T-helper 1 cell treated with Interleukin-12 subunit alpha and Interleukin-12 subunit beta and Interleukin-4 antibody, amounts not matched to agents 30 ng/mL and 1 ng/mL, for 36 hours (primary cell): ENCODE measurements around the gene ENHO. TPM values are rescaled to one million over a fixed set of nuclear protein-coding genes. Genes with fewer than 3 reads are reported as not detected.
"Not testable (repeated sequence)": the region's sequence is repeated elsewhere in the genome, so short reads cannot be mapped to it uniquely, and the experiment has no call there.

ENCODE experiments used
- intact Hi-C: fragments of 100-400 bp; cut with micrococcal nuclease; formaldehyde crosslinking; loops from one replicate; pipeline ENCODE4 v1.15.1; 2024
- total RNA-seq: library from RNA; stranded (reverse); gene quantifications from 2 replicates; pipeline ENCODE4 v1.2.3, GENCODE V29; 2022

The ENHO gene
- total RNA-seq, 1 donor from 2014 or later: 0.20 TPM

DNA sequence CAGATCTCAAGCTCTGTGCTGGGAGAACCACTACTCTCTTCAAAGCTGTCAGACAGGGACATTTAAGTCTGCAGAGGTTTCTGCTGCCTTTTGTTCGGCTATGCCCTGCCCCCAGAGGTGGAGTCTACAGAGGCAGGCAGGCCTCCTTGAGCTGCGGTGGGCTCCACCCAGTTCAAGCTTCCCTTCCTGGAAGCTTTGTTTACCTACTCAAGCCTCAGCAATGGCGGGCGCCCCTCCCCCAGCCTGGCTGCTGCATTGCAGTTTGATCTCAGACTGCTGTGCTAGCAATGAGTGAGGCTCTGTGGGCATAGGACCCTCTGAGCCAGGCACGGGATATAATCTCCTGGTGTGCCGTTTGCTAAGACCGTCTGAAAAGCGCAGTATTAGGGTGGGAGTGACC is 9.3 kb upstream of the ENHO start:
- intact Hi-C loops: not testable (repeated sequence)

DNA sequence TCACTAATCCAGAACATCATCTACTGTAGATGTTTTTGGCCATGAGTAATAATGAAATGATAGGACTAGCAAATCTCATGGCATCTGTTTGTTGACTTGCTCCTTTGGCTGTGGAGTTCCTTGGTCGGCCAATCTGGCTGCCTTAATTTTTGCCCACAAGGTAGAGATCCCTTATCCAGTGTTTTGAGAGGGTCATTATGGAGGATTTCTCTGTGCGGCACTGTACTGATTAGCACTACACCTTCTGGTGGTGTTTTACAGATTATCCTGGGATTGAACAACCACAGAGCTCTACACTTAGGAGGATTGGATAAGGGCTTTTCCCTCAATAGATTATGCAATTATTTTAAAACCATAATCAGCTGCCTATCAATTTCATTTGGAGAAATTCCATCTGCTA is 3.2 kb upstream of the ENHO start:
- intact Hi-C loops: no loop called here

DNA sequence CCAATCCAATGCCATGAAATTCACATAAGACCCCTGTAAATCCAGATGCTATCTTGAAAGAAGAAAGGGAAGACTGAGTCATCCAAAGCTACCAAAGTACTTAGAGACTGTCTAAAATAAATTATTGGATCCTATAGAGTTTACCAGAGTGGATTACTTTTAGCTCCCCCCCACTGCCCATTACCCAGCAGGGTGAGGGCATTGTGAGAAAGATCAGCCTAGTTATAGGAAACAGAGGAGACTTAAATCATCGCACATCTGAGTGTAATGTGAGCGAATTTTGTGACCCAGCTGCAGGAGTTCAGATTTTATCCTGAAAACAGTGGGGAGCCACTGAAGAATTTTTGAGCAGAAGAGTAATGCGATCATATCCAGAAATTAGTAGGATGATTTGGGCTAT is 1.6 kb upstream of the ENHO start:
- intact Hi-C loops: no loop called here

DNA sequence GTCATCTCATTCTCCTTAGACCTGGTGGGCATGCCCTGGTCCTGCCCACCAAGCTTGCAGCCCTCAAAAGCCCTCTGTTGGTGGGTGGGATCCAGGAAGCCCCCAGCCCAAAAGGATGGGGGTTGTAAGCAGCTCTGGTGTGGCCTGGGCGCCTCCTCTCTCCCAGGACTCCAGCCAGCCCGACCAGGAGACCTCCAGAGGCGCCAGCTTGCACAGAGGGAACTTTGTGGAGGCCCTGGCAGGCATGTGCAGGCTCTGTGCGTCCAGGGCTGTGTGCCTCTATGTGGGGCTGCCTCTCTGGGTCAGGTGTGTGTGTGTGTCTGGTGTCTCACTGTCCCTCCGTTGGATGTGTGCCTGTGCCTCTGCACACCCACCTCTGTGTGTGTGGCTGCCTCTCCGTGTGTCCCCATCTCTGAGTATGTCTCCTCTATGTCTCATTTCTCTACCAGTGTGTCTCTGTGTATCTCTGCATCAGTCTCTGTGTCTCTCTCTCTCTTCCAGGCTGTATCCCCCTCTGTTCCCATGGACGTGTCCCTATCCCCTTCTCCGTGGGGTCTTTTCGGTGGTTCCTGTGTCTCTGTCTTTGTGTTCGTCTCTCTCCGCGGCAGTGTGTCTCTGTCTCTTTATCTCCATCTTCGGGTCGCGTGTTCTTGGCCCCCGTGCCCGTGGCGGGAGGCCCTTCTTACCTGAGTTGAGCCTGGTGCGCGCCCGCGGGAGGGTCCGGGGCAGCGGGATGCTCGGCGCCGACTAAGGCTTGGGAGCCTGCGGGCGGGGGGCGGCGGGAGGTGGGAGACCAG is 501 bp downstream of the ENHO start:
- intact Hi-C loops: no loop called here

DNA sequence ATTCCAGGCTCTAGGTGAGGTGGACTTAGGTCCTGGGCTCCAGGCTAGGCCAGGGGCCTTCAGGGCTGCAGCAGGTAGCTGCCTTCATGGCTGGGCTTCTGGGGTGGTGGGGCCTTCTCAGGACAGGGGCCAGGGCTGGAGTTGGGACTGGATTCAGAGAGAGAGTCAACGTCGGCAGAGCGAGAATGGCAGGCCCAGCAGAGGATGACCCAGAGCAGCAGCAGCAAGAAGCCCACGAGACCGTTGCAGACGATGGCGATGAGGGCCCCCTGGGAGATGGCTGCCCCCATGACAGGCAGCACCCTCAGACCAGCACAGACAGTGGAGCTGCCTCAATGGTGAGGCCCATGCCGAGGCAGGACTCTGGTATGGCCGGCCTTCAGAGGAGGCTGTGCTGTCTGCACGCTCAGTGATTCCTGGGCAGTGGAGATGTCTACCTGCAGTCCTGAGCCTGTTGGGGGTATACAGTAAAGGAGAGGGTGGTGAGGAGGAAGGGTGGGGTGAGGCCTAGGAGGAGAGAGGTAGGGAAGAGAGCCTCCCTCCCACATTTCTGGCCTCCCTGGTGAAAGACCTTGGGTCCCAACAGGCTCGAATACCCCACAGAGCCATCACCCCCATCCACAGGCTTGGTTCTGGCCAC is 1.3 kb downstream of the ENHO start:
- intact Hi-C loops: no loop called here

DNA sequence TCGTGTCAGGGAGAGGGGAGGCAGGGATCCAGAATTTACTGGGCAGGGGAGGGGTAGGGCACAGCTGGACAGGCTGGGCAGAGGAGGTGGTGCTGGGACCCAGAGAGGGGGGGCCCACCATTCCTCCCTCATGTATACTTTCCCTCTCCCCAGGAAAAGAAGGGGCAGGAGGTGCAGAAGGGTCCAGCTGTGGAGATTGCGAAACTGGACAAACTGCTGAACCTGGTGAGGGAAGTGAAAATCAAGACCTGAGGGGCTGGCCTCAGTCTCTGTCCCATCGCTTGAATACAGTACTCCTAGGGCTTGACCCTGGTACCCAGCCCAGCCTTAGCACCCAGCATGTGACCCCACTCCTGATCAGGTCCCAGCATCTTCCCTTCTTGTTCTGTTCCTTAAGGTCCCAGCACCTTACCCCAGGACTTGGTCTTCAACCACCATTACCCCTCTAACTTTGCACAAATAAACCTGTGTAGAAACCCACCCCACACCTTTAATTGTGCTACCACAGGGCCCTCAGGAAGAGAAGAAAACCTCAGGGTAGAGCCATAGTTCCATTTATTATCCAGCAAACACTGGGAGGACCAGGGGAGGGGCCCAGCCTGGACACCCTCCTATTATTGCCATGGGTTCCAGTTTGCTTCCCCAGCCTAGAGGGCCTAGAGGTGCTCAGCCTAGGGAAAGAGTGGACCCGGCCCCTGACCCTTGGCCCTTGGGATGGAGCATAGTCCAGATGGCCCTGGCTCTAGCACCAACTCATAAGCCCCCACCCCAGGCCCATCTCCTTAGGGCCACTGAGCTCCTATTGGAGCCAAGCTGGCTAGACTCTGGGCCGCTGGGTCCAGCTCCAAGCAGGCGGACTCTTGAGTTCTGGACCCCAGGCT is 2.0 kb downstream of the ENHO start:
- intact Hi-C loops: no loop called here

DNA sequence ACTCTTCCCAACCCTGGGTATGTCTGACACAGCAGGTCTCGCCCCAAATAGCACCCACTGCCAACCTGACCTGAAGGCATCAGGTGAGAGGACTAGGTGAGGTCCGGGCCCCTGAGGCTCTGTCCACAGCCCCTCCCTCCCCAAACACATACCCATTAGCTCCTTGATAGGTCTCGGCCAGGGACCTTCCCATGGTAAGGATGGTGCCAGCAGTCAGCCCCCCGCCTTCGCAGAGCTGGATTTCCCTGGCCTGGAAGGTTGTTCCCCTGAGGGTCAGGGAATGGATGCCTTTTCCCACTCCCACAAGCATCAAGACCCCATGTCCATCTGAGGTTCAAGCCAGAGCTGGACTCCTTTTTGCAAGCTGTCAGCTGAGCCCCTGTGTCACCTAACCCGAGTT is 2.7 kb downstream of the ENHO start:
- intact Hi-C loops: no loop called here

DNA sequence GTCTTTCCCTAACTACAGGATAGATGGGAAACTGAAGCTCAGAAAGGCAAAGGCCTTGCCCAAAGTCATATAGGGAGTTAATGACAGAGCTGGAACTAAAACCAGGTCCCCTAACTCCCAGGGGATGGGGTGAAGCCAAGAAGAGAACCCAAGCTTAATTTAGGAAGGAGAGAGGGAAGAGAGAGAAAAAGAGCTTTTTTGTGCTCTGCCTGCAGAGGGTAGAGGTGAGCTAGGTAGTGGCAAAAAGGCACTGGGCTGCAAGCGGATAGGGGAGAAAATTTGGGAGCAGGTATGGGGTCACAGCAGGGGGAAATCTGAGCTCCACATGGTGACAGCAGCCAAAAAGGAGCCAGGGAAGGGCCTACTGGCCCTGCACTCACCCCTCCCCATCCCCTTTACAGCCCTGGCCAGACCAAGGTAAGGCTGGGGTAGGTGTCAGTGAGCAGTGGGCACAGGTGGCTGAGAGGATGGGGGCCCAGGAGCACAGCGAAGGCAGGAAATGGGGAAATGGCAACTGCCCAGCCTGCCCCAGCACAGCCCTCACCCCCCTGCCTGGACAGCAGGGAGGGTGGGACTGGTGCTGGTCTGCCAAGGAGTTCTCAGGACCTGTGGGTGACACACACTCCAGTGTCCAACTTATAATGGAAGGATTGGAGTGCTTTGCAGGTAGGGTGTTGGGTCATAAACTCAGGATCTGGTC is 3.3 kb downstream of the ENHO start:
- intact Hi-C loops: no loop called here

DNA sequence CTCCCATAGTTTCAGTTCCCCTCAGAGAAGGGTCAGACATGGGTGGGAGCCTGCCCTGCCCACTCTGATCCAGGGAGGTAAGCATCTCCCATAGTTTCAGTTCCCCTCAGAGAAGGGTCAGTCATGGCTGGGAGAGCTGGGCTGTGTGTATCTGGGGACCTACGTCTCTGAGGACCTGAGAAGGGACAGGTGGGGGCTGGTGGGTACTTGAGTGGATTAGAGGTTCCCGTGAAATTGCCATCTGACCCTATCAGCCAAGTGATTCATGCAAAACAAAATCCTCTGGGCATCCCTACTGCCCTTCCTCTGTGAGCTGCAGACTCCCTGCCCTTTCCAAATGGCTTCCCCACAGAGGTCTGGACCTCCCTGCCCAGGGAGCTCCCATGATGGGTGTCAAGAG is 3.9 kb downstream of the ENHO start:
- intact Hi-C loops: no loop called here

DNA sequence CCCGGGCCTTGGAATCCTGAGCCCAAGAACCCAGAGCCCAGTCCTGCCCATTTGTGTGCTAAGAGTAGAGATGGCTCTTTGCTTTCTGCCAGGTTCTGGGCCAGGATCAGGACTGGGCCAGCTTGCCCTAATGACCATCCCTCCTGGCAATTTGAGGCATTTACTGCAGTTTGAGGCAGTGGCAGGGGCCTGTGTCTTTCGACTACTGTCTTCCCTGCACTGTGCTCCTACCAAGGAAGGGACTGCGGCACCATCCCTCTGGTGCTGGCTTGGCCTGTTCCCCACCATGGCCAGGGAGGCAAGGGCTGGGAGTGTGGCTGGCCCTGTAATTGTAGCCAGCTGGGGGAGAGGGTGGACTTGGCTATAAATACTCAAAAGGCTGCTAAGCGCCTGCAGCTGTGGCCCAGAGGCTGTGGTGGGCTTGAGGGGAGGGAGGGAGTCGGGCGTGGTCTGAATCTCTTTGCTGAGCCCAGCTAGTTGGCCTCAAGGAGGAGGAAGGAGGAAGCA is 4.6 kb downstream of the ENHO start:
- intact Hi-C loops: no loop called here

DNA sequence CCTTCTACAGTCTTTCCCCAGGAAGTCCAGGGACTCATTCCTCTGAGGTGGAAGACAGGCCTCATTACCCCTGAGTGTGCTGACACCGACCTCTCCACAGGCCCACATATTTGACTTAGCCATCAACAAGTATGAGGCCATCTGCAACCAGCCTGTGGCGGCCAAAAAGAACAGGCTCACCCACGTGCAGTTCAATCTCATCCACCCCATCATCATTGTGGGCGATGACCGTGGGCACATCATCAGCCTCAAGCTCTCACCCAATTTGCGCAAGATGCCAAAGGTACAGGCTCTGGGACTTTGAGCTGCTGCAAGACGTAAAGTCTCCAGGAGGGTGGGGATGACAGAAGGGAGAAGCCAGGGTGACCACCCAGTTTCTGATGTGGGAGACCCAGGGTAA is 5.6 kb downstream of the ENHO start:
- intact Hi-C loops: no loop called here

DNA sequence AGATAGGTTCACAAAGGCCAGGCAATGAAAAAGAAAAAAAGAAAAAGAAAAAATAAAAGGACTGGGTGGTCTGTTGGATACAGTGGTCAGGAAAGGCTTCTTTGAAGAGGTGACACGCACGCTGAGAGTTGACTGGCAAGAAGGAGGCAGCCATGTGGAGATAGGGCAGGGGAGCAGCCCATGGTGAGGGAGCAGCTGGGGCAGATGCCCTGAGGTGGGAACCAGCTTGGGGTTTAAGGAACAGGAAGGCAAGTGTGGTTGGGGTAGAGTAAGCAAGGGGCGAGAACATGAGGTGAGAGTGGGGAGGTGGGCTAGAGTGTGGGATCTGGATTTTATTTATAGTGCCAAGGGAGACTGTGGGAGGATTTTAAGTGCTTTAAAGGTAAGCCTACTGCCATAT is 6.8 kb downstream of the ENHO start:
- intact Hi-C loops: no loop called here

DNA sequence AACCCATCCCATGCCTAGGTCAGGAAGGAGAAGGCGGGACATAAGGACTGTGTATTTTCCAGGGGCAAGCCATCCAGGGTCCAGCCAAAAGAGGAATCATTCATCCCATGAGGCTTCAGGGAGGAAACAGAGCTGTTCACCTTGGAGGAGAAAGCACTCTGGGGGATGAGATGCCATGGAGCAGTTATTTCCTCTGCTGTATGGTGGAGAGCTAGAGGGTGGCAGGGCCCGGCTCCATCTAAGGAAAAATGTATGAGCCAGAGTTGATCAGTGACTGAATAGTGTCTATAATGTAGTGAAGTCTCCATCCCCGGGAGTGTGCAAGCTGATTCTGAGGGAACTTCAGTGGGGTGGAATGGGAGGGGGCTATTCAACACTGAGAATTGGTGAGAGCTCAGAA is 8.0 kb downstream of the ENHO start:
- intact Hi-C loops: no loop called here

DNA sequence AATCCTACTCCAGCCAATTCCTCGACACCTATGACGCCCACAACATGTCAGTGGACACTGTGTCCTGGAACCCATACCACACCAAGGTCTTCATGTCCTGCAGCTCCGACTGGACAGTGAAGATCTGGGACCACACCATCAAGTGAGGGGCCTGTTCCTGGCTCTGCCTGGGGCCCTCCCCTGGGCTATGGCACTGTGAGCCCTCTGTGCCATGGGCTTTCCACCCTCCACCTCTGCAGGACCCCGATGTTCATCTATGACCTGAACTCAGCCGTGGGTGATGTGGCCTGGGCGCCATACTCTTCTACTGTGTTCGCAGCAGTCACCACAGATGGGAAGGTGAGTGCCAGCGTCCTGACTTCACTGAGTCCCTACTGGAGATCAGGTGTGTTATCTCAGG is 8.4 kb downstream of the ENHO start:
- intact Hi-C loops: no loop called here

DNA sequence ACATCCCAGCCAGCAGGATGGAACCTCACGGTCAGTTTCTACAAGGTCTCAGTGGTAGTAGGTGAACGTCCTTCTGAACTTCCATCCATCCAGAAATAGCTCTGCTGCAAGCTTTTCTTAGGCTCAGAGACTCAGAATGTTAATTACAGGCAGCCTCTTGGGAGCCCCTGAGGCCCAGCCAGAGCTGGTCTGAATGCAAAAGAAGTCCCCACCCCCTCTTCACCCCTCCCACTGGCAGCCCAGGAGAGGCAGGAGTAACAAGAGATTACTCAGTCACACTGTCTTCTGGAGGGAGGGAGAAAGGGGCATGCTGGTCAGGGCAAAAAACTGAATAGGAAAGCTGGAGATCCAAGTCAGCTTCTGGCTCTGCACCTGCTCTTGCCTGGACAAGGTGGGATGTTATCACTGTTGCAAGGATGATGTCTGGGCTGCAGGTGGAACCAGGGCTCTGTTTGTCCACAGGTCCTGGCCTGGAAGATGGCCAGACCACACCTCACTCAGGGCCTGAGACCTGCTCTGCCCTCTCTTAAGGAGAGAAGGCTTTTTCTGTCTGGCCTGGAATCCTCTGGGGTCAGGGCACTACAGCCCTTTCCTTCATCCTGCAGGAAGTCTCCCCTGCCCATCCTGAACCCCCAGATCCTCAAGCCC is 9.1 kb downstream of the ENHO start:
- intact Hi-C loops: no loop called here

DNA sequence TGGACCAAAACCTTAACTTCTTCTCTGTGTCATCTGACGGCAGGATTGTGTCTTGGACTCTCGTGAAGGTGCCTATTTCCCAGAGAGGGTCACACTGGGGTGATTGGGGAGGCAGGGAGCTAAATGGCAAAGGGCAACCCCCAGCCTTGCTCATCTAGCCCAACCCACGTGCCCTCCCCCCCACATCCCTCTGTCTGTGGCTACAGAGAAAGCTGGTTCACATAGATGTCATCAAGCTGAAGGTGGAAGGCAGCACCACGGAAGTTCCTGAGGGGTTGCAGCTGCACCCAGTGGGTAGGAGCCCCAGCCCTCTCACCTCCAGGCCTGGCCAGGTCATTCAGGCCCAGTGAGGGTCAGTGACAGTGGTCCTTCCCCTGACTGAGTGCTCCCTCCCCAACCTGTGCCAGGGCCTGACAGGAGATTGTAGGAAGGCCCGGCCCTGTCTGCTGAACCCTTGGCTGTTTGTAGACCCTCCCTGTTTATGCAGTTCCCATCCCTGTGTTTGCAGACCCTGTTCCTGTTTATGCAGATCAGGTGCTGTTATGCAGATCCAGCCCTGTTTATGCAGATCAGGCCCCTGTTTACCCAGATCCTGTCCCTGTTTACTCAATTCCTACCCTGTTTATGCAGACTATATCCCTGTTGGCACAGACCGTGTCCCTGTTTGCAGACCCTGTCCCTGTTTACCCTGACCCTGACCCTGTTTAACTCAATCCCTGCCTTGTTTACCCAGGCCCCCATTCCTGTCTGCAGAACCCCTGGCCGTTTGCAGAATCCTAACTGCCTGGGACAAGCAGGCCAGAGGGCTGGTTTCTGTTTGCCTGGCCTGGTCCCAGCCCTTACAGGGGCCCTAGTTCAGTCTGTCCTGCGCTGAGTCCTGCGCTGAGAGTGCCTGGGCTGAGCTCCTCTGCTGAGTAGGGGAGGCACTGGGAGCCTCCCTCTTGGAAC is 10.4 kb downstream of the ENHO start:
- intact Hi-C loops: no loop called here

DNA sequence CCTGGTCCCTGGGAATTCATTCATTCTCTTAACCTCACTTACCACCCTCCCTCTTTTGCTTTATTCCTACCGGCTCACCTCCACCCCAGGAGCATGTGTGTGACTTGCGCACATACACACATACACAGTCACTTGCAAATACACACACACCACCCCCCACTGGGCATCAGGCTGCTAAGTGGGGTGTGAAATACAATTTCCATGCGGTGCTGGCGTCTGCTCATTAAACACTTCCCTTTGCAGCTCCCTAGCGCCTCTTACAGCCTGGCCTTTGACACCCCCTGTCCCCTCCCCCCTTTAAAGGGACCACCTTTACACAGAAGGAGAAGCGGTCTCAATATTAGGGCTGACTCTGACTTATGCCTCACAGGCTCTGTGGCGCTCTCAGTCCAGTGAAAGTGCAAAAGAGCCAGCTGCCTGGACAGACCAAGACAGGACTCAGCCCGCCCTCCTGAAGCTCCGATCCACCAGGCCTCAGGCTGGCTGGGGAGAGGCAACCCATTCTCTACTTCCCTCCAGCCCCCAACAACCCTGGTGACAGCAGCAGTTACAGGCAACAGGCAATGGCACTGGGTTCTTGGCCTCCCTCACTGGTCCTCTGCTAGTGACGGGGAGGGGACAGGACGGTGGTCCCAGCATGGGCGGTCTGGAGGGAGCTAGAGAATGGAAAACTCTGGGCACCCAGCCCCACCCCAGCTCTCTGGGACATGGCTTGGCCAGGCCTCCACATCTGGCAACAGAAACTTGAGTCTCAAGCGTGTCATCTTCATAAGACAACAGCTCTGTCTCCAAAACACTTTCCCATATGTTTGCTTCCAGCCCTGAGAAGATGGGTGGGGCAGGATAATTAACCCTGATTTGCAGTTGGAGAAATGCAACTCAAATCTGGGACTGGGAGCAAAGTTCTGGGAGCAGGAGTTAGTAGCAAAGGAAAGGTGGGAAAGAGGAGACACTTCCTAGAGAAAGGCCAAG is 12.0 kb downstream of the ENHO start:
- intact Hi-C loops: no loop called here

DNA sequence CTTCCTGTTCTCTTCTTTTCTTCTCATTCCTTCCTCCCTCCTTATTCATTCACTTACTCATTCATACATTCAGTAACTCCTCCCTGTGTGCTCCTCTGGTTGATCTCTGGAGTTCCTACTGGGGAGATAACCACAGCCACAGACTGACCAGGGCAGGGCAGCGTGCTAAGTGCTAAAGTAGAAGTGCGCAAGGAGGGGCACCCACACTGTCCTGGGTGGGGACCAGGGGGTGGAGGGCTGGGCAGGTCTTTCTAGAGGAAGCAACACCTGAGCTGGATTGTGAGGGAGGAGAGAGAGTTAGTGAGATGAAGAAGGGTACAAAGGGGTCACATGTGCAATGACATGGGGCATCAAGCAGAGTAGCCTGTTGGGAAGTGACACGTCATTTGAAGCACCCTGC is 13.8 kb downstream of the ENHO start:
- intact Hi-C loops: no loop called here

DNA sequence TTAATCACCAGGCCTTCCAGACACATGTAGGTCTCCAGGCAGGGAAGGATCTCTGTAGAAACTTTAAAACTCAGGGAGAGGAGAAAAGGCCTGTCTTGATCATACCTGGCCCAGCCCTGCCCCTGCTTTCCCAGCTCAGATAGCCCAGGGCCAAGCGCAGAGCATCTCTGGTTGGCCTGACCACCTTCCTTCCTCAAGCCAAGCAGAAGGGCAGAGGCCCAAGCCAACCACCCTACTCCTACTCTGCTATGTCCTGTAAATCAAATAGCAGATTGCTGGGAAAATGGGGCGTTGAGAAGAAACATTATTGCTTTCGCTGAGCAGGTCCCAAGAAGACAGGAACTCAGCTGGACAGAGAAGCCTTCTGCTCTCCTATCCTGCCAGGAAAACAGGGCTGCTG is 14.3 kb downstream of the ENHO start:
- intact Hi-C loops: no loop called here
